Smooth muscle cell (in vitro differentiated cells): Measurements from ENCODE around the gene CISH. TPM values are rescaled to one million over a fixed set of nuclear protein-coding genes. Genes with fewer than 3 reads are reported as not detected.

Experiments
- DNase-seq: peaks from one replicate; lab custom pipeline; 2025; ENCODE audit not compliant: unreplicated experiment; lab: John Stamatoyannopoulos, UW
- H2AFZ ChIP-seq: fragments of 200-600 bp; sonication (generic); 2 replicates; pipeline ENCODE4 v1.6.0; 2016; ENCODE audit warnings: antibody characterized with exemption, low read depth, mild to moderate bottlenecking
- H3F3A ChIP-seq: fragments of 200-600 bp; sonication (generic); 2 replicates; pipeline ENCODE4 v1.6.0; 2017; ENCODE audit warnings: antibody characterized with exemption, low read depth
- H3K27ac ChIP-seq: fragments of 200-600 bp; sonication (generic); 2 replicates; pipeline ENCODE4 v1.5.1; 2016; ENCODE audit warnings: low read depth, mild to moderate bottlenecking
- H3K27me3 ChIP-seq: fragments of 200-600 bp; sonication (generic); 2 replicates; pipeline ENCODE4 v1.6.1; 2016; ENCODE audit warnings: low read depth, mild to moderate bottlenecking
- H3K36me3 ChIP-seq: fragments of 200-600 bp; sonication (generic); 2 replicates; pipeline ENCODE4 v1.5.1; 2016; ENCODE audit warnings: low read depth
- H3K4me1 ChIP-seq: fragments of 200-600 bp; sonication (generic); 2 replicates; pipeline ENCODE4 v1.5.1; 2016; ENCODE audit warnings: low read depth
- H3K4me2 ChIP-seq: fragments of 200-600 bp; sonication (generic); 2 replicates; pipeline ENCODE4 v1.6.0; 2016; ENCODE audit warnings: mild to moderate bottlenecking
- H3K4me3 ChIP-seq: fragments of 200-600 bp; sonication (generic); 2 replicates; pipeline ENCODE4 v1.5.1; 2016; ENCODE audit warnings: mild to moderate bottlenecking
- H3K79me2 ChIP-seq: fragments of 200-600 bp; sonication (generic); 2 replicates; pipeline ENCODE4 v1.6.0; 2016; ENCODE audit warnings: low read depth, mild to moderate bottlenecking
- H3K9ac ChIP-seq: fragments of 200-600 bp; sonication (generic); 2 replicates; pipeline ENCODE4 v1.6.0; 2016; ENCODE audit warnings: low read depth
- H3K9me3 ChIP-seq: fragments of 200-600 bp; sonication (generic); replicated peaks from 2 replicates; pipeline ENCODE4 v1.5.1; 2016; ENCODE audit warnings: low read depth
- H4K20me1 ChIP-seq: fragments of 200-600 bp; sonication (generic); 2 replicates; pipeline ENCODE4 v1.6.0; 2016; ENCODE audit warnings: low read depth
- CTCF ChIP-seq: fragments of 200-600 bp; sonication (generic); IDR thresholded peaks from 2 replicates; pipeline ENCODE4 v1.5.1; 2017; ENCODE audit warnings: borderline replicate concordance, mild to moderate bottlenecking, antibody characterized with exemption; ENCODE audit not compliant: insufficient read depth, poor library complexity, severe bottlenecking
- WGBS: methylation state at CpG from one replicate; pipeline ENCODE4 v1.1.7; 2016; ENCODE audit warnings: low lambda C conversion rate; 5-methylcytosine and 5-hydroxymethylcytosine counted together
- polyA plus RNA-seq: library from polyadenylated mRNA; unstranded; fragments of >200 nt; fragmentation: Nextera tagmentation; extraction: Ambion mirVana; gene quantifications from 2 replicates; pipeline ENCODE4 v1.2.1, GENCODE V29; 2016
- total RNA-seq: library from RNA; depleted of rRNA; stranded (reverse); fragments of >200 nt; gene quantifications from 2 replicates; pipeline ENCODE4 v1.2.3, GENCODE V29; 2014

Gene CISH
- total and polyA plus RNA-seq, 2 experiments from 2014 or later = 1.8 to 15.9 TPM

GRCh38 chr3:50648944-50649343 is 37.4 kb upstream of the CISH start:
- Histone ChIP-seq H3K9me3 (no peaks in the 10 kb centered on the region), H3K9ac (no peak overlapping the region), H2AFZ (no peak overlapping the region), H3K79me2 (no peaks in the 10 kb centered on the region), H3K27me3 (no peaks in the 10 kb centered on the region), H4K20me1 (no peaks in the 10 kb centered on the region), H3K27ac (no peak overlapping the region), H3K4me1 (peaks cover 6% of the 10 kb centered on the region), H3F3A (no peaks in the 10 kb centered on the region), H3K36me3 (no peaks in the 10 kb centered on the region), H3K4me2 (no peak overlapping the region), H3K4me3 (no peak overlapping the region)
- 96% methylated on average over 2 of the region's 2 CpGs for WGBS
- TF ChIP-seq CTCF = no peak
- DNase-seq = no peak

- Histone ChIP-seq H3K36me3 (no peaks in the 10 kb centered on the region), H3K27me3 (no peaks in the 10 kb centered on the region), H3K9me3 (no peaks in the 10 kb centered on the region), H2AFZ (no peak overlapping the region), H3F3A (no peaks in the 10 kb centered on the region), H3K27ac (no peak overlapping the region), H3K4me1 (peaks cover 6% of the 10 kb centered on the region), H3K79me2 (no peaks in the 10 kb centered on the region), H3K9ac (no peak overlapping the region), H3K4me3 (no peak overlapping the region), H3K4me2 (no peak overlapping the region), H4K20me1 (no peaks in the 10 kb centered on the region)
- WGBS = 60% methylated on average over 6 of the region's 6 CpGs
- no peak for TF ChIP-seq CTCF
- DNase-seq = no peak
Observed at GRCh38 chr3:50648313-50648712, 36.7 kb upstream of the CISH start.

- H3K27ac ChIP-seq = no peak overlapping the region
- H4K20me1 ChIP-seq = no peaks in the 10 kb centered on the region
- no peaks in the 10 kb centered on the region for H3K36me3 ChIP-seq
- H3K4me2 ChIP-seq = no peak overlapping the region
- no peaks in the 10 kb centered on the region for H3K27me3 ChIP-seq
- H2AFZ ChIP-seq = no peak overlapping the region
- H3K4me1 ChIP-seq = no peaks in the 10 kb centered on the region
- TF ChIP-seq CTCF = no peak
- H3K4me3 ChIP-seq = no peak overlapping the region
- H3K79me2 ChIP-seq = no peaks in the 10 kb centered on the region
- DNase-seq = no peak
- H3K9ac ChIP-seq = no peak overlapping the region
- no peaks in the 10 kb centered on the region for H3F3A ChIP-seq
- 100% methylated on average over 2 of the region's 2 CpGs for WGBS
- no peaks in the 10 kb centered on the region for H3K9me3 ChIP-seq
Observed at GRCh38 chr3:50645378-50645777, 33.8 kb upstream of the CISH start.

GRCh38 chr3:50644561-50644960 is 33.0 kb upstream of the CISH start:
- H3F3A ChIP-seq = no peaks in the 10 kb centered on the region
- no peaks in the 10 kb centered on the region for H3K79me2 ChIP-seq
- TF ChIP-seq CTCF = no peak
- DNase-seq = no peak
- no peak overlapping the region for H3K9ac ChIP-seq
- H3K27ac ChIP-seq = no peak overlapping the region
- H3K4me3 ChIP-seq = no peak overlapping the region
- no peaks in the 10 kb centered on the region for H3K4me1 ChIP-seq
- WGBS = 94% methylated on average over 7 of the region's 7 CpGs
- peaks cover under 1% of the 10 kb centered on the region for H4K20me1 ChIP-seq
- no peaks in the 10 kb centered on the region for H3K27me3 ChIP-seq
- no peak overlapping the region for H3K4me2 ChIP-seq
- no peaks in the 10 kb centered on the region for H3K9me3 ChIP-seq
- no peak overlapping the region for H2AFZ ChIP-seq
- H3K36me3 ChIP-seq = no peaks in the 10 kb centered on the region
